Stimulated activated CD8-positive, alpha-beta memory T cell treated with anti-CD3 and anti-CD28 coated beads, Interleukin-15, amount 100 ng/mL, for 4 hours (primary cell): ENCODE data around the gene GNAT3.

ENCODE experiments used
- DNase-seq, 2 donors: peaks; one replicate each; pipeline ENCODE4 v3.0.0-alpha.2; 2020; ENCODE audit warnings: low read depth in 2 of 2

The GNAT3 gene

DNA sequence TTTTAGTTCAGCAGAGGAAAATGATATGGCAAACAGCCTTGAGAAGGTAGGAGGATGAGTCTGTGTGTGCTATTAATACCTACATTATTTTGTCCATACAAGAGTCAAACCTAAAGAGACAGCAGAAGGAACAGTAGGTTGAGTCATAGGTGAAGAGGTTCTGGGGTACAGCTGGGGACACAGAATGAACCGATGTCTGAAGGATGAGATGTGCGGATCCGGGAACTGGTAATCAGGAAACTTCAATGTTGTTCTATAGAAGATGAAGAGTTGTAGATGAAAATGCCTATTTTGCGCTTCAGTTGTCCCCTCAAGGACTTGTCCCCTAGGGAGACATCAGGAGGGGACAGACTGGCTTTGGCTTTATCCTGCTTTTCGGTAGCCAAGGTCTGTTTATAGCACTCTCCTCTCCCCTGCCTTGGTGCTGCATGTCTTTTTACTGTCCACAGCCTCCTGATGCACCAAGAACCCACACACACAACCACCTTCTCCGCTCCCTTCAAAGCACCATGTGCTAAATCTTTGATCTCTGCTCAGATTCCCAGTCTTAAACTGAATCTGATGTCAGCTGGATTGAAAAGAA, 94.6 kb downstream of the GNAT3 start:
- DNase-seq, result no peak

DNA sequence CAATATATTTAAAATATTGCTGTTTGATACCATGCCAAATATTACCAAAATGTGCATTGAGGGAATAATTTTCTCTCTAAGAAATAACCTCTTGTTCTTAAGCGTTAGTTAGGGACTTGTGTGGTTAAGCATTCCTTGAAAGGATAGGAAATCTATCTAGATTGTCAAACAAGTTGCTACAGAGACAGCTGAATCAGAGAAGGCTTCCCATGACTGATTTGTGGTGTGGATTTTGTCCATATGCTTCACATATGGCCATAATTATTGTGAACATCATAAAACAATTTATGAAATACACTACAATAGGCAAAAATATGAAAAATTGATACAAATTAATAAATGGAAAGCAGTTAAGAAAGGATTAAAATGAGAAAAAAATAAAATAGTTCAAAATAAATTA, 96.3 kb downstream of the GNAT3 start:
- no peak for DNase-seq

DNA sequence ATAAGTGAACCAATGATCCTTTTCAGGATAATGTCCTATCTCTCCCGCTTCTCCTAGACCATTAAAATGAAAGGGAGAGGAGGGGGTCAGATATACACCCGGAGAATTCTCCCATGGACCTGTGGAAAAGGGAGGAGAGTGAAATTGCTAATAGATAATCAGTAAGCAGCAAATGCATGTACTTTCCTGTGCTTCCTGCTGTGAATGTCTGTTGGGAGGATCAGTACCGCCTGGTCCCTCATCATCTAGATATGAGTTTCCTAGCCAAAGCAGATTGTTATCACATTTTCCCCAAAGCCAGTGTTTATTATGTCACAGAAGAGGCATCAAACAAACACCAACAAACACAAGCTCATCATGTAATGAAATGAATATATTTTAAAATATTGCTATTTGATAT, 96.8 kb downstream of the GNAT3 start:
- DNase-seq, result no peak

DNA sequence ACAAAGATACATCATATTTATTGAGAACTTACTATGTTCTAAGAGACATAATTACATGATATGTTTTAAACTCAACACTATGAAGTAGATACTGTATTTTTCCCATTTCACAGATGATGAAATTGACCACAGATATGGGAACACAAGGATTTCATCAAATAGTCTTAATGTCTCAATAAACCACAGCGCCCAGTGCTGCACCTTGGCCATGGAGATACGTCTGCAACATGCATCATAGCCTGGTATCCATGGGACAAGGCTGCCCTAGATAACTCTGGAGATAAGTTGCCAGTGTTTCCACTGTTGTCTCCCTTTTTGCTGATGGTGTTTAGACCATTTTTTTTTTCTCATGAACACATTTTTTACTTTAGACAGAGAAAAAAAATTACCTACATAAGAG, 97.5 kb downstream of the GNAT3 start:
- no peak for DNase-seq

GRCh38 chr7:80413383-80413945, 98.4 kb downstream of the GNAT3 start:
- DNase-seq, result no peak

- DNase-seq, result no peak
Measured at GRCh38 chr7:80412842-80413241, 99.0 kb downstream of the GNAT3 start.

DNA sequence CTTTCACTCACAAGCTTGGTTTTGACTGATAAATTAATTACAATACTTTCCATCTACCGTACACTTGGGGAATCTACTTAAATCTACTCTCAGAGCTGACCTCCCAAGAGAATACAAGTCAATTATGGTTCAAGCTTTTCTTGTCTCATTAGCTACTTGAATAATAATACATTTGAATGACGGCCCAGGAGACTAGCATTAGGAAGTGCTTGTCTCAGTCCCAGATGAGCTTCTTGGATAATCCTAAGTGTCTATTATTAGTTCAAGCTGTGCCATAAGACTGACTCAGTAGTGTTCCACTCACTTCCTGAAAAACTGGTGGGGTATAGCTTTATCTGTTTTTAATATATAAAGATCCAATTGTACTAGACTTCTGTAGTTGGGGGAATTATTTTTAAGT, 100.2 kb downstream of the GNAT3 start:
- DNase-seq, result no peak

- no peak for DNase-seq
Measured at GRCh38 chr7:80410081-80410480, 101.8 kb downstream of the GNAT3 start.
